Measurements from ENCODE around the gene HIVEP2.
A peak's percentile ranks its signal among the peaks of the same experiment; 100 is the strongest.

Gene HIVEP2

GRCh38 chr6:142914937-142915697 lies 29.9 kb downstream of the HIVEP2 start:
- no peak for DNase-seq

- DNase-seq, result no peak
Observed at GRCh38 chr6:142914369-142914768, 30.6 kb downstream of the HIVEP2 start.

DNA sequence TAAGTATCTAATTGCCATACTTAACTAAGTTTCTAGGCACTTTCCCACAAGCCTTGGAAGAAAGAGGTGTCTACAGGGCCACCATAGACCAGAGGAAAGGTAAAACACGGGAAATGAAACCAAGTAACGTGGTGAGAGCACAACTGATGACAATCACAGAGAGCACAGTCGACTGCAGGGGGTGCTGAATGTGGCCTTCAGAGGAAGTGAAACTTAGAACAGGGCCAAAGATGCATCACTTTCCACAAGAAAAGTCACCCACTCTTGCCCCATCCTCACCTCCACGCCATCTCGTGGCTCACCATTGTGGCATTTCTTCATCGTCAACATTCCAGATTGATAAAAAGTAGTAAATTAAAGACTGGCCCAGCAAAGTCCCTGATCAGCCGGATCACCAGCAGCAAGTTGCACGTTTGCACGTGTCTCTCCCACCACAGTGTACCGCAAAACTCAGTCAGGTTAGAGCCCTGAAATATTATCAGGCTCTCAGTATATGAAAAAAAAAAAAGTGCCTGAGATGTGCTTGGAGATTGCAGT lies 31.4 kb downstream of the HIVEP2 start:
- no peak for DNase-seq

DNA sequence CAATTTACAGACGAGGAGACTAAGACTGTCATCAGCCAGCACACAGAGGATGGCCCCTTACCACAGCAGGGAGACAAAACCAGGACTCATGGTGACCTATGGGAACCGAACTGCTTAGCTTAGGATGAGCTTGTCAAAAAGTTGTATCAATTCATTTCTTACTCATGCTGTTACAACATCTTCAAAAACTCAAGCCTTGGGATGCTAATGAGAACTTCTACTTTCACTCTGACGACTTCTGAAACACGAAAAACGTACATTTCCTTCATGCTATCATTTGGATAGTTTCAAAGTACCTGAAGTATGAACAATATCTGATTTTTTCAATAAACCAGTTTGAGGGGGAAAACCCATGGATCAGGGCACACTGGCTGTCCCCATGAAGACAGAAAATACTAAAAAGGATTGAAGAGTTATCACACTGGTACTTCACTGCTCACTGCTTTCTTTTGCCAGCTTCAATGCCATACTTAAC lies 31.9 kb downstream of the HIVEP2 start:
- no peak for DNase-seq

- DNase-seq, result no peak
Observed at GRCh38 chr6:142912125-142912524, 32.9 kb downstream of the HIVEP2 start.

- no peak for DNase-seq
Observed at GRCh38 chr6:142911430-142911829, 33.5 kb downstream of the HIVEP2 start.

DNA sequence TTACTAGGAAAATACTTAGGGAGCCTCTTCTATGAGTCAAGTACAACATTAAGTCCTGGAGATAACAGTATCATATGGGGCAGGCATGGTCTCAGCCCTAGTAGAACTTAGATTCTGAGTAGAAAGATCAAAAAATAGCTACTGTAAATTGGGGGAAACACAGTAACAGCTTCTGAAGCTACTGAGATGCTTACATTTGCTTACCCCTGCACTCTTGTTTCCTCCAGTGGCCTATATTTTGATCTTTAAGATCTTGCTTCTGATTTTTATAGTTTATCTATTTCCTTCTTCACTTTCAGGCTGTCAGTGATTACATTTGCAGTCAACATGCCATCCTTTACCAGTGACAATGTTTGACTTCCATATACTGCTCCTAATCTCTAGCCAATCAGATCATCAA lies 35.3 kb downstream of the HIVEP2 start:
- no peak for DNase-seq

- DNase-seq, result no peak
Observed at GRCh38 chr6:142908235-142908634, 36.7 kb downstream of the HIVEP2 start.

GRCh38 chr6:142907544-142907943 lies 37.4 kb downstream of the HIVEP2 start:
- no peak for DNase-seq

DNA sequence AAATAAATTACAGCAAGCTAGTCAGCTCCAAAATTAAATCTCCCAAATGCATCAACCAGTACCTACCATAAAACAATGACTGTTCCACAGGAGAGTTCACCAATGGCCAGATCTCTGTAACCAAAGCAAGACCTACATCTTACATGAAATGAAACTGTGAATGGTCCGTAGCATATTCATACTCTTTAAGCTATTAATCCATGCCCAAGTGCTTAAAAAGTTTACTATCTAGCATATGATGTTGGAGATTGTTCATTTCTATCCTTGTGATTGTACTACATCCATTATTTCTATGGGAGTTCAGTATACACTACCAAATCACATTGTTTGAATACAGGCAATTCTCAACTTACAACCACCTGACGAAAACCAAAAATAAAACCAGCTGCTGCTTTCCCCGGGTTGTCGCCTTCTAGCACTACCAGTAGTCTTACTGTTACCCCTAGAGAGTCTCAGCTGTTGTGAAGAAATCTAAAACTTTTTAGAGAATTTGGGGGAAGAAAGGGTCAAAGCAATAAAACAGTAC lies 38.0 kb downstream of the HIVEP2 start:
- no peak for DNase-seq

- DNase-seq, result no peak
Observed at GRCh38 chr6:142903812-142904211, 41.2 kb downstream of the HIVEP2 start.

DNA sequence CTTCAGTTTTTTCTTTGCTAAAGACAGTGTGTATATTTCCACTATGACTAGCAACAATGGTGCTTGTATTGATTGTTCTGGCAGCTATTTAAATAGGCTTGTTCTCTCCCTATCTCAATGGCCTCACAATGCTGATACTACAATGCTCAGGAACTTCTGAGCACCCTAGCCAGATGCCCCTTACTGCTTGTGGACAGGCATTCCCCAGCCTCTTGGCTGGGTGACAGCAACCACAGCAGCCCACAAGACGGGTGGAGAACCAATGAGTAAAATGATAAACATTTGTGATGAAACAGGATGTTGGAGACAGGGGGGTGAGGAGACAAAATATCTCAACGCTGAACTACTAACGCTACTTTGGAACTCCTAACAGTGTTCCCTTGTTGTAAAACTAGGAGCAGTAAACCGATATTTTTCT lies 42.3 kb downstream of the HIVEP2 start:
- no peak for DNase-seq

DNA sequence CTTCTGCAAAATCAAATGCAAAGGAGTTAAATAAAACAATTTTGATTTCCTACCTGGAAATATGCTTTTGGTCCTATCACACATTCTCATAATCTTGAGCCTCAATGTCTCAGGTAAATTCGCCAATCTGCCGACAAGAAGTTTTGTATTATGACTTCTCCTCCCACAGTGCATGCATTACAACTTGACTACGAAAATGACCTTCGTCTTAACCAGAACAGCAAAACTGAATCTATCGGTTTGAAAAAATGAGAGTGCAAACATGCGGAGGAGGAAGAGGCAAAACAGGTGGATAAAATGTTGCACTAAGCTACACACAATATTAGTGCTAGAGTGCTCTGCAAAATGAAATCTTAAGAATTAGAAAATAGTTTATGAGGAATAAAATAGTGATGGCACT lies 43.4 kb downstream of the HIVEP2 start:
- DNase-seq, result no peak

DNA sequence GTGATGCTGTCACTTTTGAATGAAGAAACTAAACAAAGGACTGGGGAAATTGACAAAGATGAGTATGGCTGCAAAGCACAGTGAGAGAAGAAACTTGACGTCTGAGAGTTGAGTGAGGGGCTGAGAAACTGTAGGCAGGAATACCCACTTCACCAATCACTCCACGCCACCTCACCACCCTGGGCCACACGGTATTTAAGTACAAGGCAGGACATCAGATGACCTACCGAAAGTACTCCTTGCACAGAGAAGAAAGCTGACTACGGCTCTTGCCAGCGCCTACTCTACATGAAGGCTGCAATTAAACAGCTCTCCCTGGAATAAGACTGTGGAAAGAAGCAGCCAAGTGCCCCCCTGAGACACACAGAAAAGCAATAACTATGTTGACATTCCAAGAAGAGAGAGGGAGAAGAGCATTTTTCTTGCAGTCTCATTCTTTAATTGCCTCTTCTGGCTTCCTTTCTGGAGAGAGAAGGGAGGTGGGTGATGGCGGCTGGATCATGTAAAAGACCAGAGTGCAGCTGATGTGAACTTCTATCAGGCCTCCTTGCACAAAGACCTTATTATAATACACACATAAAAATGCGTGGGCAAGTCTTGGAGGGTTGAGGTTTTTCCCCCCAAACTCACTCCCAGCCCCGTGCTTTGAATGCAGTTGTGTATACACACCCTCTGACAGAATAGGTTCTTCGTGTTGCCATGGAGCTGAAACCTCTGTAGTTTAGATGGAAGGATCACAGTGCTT lies 44.6 kb downstream of the HIVEP2 start:
- DNase-seq, result peak; percentile 53

DNA sequence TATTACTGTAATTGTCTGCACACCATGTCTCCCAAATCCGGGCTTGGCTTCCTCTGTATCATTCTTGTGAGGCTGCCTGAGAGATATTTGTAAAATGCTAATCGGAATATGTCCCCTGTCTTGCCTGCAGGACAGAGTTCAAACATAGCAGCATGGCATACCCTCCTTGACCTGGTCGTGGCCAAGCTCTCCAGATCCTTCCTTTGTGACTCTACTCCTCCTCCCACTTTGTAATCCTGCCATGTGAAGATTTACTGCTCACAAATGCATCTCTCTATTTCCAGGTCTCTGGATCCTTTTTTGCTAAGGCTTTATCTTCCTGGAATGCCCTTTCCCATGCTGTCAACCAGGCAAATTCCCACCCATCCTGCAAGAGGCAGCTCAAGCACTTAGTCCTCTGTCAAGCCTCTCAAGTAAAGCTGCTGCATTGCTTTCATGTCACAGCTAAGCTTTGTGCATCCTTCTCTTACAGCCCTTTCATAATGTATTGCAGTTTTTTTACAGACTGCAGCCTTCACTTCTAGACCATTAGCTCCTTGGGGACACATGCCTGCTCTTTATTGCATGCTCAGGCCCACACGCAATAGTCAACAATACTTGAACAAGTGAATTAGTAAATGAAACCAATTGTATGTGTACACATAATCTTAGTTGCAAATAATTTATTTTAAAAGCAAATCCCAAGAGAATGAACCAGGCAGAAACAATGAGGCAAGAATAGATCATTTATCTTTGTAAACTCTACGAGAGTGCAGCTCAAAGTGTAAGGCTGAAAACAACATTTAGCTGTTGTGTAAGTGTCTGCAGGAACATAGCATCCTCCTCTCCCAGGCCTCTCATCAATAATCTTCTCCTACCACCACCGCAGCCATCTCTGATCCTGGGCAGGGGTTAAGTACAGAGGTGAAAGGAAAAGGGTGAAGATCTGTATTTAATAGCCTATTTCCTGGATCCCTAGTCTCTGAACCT lies 45.8 kb downstream of the HIVEP2 start:
- no peak for DNase-seq

- no peak for DNase-seq
Observed at GRCh38 chr6:142897659-142898058, 47.3 kb downstream of the HIVEP2 start.

- DNase-seq, result no peak
Observed at GRCh38 chr6:142896732-142897131, 48.2 kb downstream of the HIVEP2 start.

DNA sequence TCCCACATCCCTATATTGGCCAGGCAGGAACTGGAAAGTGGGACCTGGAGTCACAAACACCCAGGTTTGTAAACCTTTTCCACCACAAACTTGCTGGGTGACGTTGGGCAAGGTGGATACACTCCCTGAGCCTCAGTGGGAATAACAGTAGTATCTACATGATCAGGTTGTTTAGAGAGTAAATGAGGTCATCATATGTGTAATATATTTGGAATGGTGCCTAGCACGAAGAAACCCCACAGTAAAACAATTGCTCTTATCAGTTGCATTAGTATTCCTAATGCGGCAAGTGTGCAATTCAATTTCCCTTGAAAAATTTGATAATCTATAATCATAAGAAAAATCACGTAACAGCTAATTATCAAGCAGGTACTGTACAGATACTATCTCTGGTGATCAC lies 51.9 kb downstream of the HIVEP2 start:
- no peak for DNase-seq

- no peak for DNase-seq
Observed at GRCh38 chr6:142892254-142893021, 52.5 kb downstream of the HIVEP2 start.

- no peak for DNase-seq
Observed at GRCh38 chr6:142891454-142891853, 53.5 kb downstream of the HIVEP2 start.

DNA sequence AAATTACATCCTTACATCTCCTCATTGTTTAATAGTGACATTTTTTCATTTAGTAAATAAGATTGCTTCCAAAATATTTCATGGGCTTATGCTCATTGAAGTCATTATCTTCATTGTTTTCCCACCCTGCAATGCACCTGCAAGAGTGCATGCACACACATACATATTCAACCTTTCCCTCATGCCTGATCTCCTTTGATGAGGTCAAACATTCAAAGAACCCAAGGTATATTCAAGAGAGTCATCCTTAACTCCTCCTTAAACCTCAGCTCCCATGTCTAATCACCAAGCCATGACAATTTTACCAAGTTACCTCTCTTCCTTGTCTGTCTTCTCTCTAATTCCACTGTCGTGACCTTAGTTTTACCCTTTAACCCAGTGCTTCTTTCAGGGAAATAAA lies 56.5 kb downstream of the HIVEP2 start:
- no peak for DNase-seq

DNA sequence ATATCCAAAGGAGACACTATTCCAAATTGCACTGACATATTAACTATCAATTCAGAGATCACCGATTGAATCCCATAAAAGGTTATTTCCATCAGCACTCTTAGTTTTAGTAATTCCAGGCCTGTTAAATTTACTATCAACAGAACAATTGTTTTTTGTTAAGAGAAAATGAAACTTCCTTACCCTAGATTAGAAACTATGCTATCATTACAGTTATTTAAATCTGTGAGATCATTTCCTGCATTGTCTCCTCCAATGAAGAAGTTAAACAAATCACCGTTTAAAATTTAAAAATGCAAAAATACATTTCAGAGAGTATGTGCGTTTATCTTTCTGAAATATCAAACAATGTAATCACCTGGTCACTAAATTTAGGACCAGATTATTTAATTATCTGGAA lies 57.5 kb downstream of the HIVEP2 start:
- DNase-seq, result no peak
